GM10248 (cell line): Measurements from ENCODE around the gene FAM171A1.
"Not testable (repeated sequence)": the region's sequence is repeated elsewhere in the genome, so short reads cannot be mapped to it uniquely, and the experiment has no call there.

Source experiments
- CTCF ChIA-PET: fragments of 300-600 bp; sonication (Branson Sonifier 250); formaldehyde crosslinking; extraction: SDS; loops from one replicate; lab custom pipeline; 2021; ENCODE audit warnings: antibody characterized with exemption; lab: Yijun Ruan, JAX
- POLR2A ChIA-PET: fragments of 350-650 bp; sonication (Branson Sonifier 250); formaldehyde crosslinking; extraction: SDS; loops from one replicate; lab custom pipeline; 2020; ENCODE audit warnings: antibody characterized with exemption; lab: Yijun Ruan, JAX
- DNase-seq: peaks from one replicate; pipeline ENCODE4 v3.0.0; 2012; ENCODE audit errors: extremely low spot score
- TF ChIP-seq, protein P1 (sequence below): IDR thresholded peaks from 2 replicates; pipeline ENCODE4 v1.5.1; 2012; ENCODE audit warnings: mild to moderate bottlenecking, low read depth; ENCODE audit errors: extremely low read depth, missing control alignments, control extremely low read depth

FAM171A1 gene

DNA sequence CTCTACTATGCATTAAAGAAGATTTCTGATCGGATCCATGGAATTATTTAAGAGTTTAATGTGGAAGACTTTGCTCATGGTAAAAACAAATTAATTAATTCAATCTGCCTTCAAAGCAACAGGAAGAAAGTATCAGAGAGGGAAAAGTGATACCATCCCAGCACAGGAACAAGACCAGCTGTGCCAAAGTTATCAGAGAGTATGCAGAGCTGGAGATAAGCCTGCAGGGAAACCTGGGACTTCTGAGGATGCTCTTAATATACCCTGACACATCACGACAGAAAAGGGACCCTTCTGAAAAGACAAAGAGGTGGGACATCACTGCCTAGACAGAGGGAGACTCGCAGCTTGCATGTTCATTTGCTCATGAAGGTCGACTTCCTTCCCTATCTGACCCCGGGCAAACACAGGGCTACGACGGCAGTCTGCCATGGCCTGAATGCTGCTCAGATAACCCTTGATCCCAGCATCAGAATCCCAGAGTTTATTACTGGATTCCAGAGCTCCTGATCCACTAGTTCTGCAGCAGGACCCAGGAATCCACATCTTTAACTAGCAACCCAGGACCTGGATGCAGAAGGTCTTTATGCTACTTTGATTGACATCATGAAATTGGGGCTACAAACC lies 29.5 kb downstream of the FAM171A1 start:
- no peak for DNase-seq
- TF ChIP-seq, protein P1, sequence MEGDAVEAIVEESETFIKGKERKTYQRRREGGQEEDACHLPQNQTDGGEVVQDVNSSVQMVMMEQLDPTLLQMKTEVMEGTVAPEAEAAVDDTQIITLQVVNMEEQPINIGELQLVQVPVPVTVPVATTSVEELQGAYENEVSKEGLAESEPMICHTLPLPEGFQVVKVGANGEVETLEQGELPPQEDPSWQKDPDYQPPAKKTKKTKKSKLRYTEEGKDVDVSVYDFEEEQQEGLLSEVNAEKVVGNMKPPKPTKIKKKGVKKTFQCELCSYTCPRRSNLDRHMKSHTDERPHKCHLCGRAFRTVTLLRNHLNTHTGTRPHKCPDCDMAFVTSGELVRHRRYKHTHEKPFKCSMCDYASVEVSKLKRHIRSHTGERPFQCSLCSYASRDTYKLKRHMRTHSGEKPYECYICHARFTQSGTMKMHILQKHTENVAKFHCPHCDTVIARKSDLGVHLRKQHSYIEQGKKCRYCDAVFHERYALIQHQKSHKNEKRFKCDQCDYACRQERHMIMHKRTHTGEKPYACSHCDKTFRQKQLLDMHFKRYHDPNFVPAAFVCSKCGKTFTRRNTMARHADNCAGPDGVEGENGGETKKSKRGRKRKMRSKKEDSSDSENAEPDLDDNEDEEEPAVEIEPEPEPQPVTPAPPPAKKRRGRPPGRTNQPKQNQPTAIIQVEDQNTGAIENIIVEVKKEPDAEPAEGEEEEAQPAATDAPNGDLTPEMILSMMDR = no peak
- ChIA-PET CTCF (interaction anchor here (1.1 kb wide), 1 partner anchor 19 kb away, joined by 5 read pairs; no protein-coding TSS in a partner anchor), POLR2A (no interaction called here)

DNA sequence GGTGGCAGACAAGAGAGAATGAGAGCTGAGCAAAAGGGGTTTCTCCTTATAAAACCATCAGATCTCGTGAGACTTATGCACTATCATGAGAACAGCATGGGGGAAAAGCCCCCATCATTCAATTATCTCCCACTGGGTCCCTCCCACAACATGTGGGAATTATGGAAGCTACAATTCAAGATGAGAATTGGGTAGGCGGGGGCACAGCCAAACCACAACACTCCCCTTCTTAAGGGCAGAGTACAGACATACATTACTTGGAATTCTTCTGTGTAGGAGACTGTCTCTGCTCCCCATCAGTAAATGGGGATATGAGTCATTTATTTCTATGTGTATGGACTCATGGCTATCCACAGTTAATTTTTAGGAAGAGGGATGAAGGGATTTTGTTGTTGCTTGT lies 31.2 kb downstream of the FAM171A1 start:
- DNase-seq = no peak
- ChIA-PET POLR2A (no interaction called here), CTCF (no interaction called here)
- TF ChIP-seq, protein P1 = no peak

DNA sequence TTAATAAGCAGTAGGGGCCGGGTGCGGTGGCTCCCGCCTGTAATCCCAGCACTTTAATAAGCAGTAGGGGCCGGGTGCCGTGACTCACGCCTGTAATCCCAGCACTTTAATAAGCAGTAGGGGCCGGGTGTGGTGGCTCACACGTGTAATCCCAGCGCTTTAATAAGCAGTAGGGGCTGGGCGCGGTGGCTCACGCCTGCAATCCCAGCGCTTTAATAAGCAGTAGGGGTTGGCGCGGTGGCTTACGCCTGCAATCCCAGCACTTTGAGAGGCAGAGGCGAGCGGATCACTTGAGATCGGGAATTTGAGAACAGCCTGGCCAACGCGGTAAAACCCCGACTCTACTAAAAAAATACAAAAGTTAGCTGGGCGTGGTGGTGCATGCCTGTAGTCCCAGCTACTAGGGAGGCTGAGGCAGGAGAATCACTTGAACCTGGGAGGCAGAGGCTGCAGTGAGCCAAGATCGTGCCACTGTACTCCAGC lies 33.6 kb downstream of the FAM171A1 start:
- CTCF ChIA-PET, POLR2A ChIA-PET, DNase-seq: not testable (repeated sequence)

DNA sequence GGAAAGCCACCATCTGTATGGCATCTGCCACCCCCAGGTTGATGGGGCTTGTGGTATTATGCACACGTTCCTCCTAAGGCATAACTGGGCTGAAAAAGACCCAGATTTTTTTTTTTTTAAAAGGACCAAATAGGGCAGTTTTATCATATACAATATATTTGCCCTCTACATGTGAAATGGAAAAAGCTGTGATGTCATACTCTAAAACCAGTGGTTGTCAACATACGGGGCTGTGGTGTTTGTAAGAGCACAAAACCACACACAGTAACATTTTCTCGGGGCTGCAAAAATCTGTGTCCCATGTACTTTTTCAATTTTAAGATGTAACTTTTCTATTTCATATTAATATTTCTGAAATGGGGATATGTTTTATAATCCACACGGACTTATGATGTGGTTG lies 34.9 kb downstream of the FAM171A1 start:
- ChIA-PET CTCF (interaction anchor here (1.3 kb wide), 1 partner anchor 11 kb away, joined by 3 read pairs; no protein-coding TSS in a partner anchor), POLR2A (no interaction called here)
- TF ChIP-seq, protein P1 = no peak
- DNase-seq = no peak

DNA sequence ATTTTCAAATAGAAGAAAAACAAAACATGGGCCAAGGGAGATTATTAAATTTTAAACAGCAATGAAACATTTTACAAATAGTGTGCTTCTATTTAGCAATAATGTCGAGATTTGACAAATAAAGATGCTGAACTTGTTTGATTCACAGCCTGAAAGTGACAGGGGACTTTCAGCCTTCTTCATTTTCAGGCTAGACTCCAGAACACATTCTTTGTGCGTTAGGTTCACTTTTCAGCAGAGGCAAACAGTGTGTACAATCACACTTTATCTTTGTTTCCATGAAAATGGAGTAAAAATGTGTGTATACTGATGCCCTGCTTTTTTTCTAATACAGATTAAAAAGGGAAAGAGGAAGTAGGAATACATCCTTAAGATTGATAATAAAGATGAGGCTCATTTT lies 35.6 kb downstream of the FAM171A1 start:
- TF ChIP-seq, protein P1 = no peak
- ChIA-PET CTCF (interaction anchor here (1.3 kb wide), 1 partner anchor 10 kb away, joined by 3 read pairs; no protein-coding TSS in a partner anchor), POLR2A (no interaction called here)
- DNase-seq = no peak

DNA sequence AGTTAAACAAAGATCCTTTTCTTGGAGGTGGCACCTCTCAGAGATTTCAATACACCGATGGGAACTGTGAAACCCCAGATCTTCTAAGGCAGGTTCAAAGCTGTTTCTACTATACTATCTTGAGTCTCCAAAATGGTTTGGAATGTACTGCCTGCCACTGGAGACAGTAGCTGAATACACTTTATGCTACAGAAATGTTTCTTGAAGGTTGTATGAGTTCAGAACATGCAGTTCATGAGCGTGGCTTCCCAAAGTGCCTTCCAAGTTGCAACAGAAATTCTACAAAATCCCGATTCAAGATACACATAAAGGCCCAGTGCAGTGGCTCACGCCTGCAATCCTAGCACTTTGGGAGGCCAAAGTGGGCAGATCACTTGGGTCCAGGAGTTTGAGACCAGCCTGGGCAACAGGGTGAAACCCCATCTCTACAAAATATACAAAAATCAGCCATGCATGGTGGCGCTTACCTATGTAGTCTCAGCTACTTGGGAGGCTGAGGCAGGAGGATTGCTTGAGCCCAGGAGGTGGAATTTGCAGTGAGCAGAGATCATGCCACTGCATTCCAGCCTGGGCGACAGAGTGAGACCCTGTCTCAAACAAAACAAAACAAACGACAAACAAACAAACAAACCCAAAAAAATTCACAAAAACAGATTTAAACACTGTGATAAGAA lies 36.3 kb downstream of the FAM171A1 start:
- ChIA-PET POLR2A (no interaction called here), CTCF (interaction anchor here (0.9 kb wide), 1 partner anchor 9 kb away, joined by 3 read pairs; no protein-coding TSS in a partner anchor)
- no peak for DNase-seq
- TF ChIP-seq, protein P1 = no peak
